Endometrial microvascular endothelial cells (primary cell): ENCODE data around the gene SDR42E1. TPM values are rescaled to one million over a fixed set of nuclear protein-coding genes. Genes with fewer than 3 reads are reported as not detected.
"Not testable (repeated sequence)": the region's sequence is repeated elsewhere in the genome, so short reads cannot be mapped to it uniquely, and the experiment has no call there.

Experiments used
- in situ Hi-C: cut with HindIII; loops from 2 replicates; pipeline ENCODE4 v1.10.0; 2017; ENCODE audit warnings: low sequenced_read_pairs, low pct_unique_long_range_greater_than_20kb; ENCODE audit errors: inconsistent ontology term
- total RNA-seq: library from RNA; depleted of rRNA; stranded (reverse); fragments of >200 nt; gene quantifications from one replicate; pipeline ENCODE4 v1.2.3, GENCODE V29; 2015; ENCODE audit errors: inconsistent ontology term

SDR42E1 gene
- total RNA-seq, 1 donor from 2014 or later: 16.2 TPM

DNA sequence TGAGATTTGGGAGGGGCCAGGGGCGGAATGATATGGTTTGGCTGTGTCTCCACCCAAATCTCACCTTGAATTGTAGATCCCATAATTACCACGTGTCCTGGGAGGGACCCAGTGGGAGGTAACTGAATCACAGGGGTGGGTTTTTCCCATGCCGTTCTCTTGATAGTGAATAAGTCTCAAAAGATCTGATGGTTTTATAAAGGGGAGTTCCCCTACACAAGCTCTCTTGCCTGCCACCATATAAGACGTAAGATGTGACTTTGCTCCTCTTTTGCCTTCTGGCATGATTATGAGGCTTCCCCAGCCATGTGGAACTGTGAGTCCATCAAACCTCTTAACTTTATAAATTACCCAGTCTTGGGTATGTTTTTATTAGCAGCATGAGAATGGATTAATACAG is 1.5 kb downstream of the SDR42E1 start:
- in situ Hi-C loops: not testable (repeated sequence)

GRCh38 chr16:82008957-82009592 is 2.2 kb downstream of the SDR42E1 start:
- in situ Hi-C loops: no loop called here

DNA sequence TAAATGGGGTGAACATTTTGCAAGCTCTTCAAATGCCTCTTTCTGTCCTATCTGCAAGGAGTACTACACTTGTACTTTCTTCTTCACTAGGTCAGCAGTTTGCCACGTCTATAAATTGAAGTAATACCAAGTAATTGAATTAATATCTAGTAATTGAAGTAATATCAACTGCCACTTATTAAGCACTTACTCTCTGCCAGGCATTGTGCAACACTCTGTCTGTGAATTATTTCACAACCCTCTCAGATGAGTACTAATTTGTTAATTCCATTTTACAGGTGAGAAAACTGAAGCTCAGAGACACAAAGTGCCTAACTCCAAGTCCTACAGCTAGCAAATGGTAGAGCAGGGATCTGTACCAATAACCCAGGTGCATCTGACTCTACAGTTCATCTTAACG is 4.1 kb downstream of the SDR42E1 start:
- in situ Hi-C loops: no loop called here

- in situ Hi-C loops: no loop called here
Observed at GRCh38 chr16:82006036-82006435, 5.2 kb downstream of the SDR42E1 start.

GRCh38 chr16:82005027-82005830 is 6.0 kb downstream of the SDR42E1 start:
- in situ Hi-C loops: no loop called here

DNA sequence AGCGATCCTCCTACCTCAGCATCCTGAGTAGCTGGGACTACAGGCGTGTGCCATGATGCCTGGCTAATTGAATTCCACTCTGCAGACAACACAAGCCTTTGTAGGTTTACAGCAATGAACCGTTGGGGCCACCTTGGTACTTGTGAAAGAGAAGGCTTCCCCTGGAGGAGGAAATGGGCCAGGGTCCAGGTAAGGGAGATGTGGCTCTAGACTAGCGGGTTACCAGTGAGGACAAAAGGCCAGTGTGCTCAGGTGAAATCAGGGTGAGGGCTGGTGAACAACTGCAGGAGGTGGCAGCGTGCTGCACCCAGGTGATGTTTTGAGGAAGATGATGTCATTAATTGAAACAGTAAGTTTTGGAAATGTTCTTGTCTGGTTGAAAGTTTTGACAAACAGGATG is 6.7 kb downstream of the SDR42E1 start:
- in situ Hi-C loops: no loop called here

- in situ Hi-C loops: no loop called here
Observed at GRCh38 chr16:82002831-82003230, 8.4 kb downstream of the SDR42E1 start.

GRCh38 chr16:81997738-81998137 is 13.5 kb downstream of the SDR42E1 start:
- in situ Hi-C loops: no loop called here

DNA sequence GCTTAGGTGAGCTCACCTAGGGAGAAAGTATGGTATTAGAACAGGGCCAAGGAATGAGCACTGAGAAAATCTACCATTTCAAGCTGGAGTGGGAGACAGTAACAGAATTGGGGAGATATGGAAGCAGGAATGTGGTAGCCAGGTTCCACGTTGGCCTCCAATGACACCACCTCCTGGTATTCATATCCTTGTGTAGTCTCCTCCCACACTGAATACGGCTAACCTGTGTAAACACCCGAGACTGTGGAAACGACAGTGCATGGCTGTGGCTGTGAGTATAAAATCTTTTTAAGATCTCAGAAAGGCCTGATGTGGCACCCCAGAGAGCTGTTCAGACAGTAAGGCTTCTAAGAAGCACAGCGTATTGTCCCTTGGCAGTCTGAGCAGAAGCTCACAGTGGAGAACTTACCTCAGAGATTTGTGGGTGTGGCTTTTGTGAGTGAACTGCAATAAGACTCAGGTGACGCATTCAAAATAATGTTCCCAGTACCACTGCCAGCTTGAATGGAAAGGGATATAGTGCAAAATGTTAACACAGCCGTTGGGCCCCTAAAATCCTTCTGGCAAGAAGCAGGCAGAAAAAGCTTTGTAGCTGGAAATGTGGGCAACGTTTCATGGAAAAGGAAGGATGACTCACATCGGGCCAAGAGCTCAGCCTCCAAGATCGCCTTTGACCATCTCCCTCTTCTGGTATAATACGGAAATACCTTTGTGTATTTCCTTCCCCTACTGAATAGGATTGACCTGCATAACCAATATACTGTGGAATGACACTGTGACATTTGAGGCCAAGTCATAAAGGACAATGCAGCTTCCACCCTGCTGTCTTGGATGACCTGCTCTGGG is 14.4 kb downstream of the SDR42E1 start:
- in situ Hi-C loops: no loop called here

DNA sequence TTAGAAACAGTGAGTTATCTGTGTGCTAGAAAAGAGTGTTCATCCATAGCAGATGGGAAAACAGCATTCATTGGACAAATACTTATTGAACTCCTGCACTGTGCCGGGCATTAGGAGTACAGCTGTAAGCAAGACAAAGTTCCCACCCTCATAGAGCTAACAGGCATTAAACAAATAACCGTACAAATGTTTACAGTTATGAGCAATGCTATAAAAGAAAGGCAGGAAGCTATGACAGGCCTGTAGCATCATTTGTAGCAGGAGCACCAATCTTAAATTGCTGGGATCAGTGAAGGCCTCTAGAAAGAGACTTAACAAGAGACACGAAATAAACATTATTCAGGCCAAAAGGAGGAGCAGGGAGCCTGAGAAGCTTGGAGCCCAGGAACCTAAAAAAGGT is 15.6 kb downstream of the SDR42E1 start:
- in situ Hi-C loops: no loop called here

DNA sequence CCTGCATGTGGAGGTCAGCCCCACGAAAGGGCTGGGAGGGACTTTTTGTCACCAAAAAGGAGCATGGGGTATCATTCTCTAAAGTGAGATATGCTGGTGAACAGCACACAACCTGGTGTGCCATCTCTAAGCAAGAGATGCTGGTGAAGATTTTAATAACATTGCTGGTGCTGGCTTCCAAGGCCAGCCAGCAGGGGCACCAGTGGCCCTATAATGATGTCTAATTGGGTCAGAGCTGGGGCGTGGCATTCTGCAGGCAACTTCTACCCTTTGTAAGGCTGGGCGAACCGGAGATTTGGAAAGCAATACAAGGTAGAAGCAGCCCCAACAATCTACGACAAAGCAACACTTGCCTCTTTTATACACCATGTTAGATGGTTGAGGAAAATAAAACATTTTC is 16.8 kb downstream of the SDR42E1 start:
- in situ Hi-C loops: no loop called here

DNA sequence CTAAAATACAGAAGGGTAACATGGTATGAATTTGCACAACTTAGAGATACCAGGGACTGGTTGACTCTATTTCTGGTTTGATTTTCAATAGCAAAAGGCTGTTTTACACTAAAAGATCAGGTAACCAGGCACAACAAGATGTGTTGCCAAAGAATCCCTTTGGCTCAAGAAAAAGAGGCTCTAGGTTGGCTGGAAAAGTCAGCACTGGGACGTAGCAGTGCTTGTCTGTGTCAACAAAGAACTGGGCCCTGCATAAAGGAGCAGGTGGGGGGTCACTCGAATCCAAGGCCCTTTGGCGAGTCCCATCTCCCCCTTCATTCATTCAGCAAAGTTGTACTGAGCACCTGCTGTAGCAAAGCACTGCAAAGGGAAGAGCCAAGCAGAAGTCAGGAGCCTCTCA is 18.4 kb downstream of the SDR42E1 start:
- in situ Hi-C loops: no loop called here

DNA sequence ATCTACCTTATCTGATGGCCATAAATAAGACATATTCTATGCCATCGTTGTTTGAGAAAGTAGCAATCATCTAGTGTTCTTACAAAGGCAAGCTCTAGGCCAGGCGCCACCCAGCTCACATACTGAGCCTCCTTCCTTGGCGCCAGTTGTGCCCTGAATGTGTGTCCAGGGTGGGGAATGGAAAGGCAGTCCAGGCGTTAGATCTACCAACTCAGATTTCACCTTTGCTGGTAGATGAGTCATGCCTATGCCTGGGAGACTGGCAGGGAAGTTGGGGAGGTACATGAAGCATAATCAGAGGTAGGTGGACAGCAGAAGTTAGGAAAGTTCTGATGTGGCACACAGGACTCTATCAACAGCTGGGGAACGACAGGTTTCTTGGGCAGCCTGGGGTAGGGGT is 23.6 kb downstream of the SDR42E1 start:
- in situ Hi-C loops: no loop called here

GRCh38 chr16:81987121-81987520 is 24.1 kb downstream of the SDR42E1 start:
- in situ Hi-C loops: no loop called here

- in situ Hi-C loops: not testable (repeated sequence)
Observed at GRCh38 chr16:81977335-81977942, 33.8 kb downstream of the SDR42E1 start.

DNA sequence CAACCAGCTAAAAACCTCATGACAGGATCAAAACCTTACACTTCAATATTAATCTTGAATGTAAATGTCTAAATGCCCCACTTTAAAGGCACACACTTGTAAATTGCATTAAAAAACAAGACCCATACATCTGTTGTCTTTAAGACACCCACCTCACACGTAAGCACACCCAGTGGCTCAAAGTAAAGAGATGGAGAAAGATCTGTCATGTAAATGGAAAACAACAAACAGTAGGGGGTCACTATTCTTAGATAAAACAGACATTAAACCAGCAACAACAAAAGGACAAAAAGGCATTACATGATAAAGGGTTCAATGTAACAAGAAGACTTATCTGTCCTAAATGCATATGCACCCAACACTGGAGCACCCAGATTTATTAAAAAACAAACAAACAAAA is 35.6 kb downstream of the SDR42E1 start:
- in situ Hi-C loops: no loop called here

DNA sequence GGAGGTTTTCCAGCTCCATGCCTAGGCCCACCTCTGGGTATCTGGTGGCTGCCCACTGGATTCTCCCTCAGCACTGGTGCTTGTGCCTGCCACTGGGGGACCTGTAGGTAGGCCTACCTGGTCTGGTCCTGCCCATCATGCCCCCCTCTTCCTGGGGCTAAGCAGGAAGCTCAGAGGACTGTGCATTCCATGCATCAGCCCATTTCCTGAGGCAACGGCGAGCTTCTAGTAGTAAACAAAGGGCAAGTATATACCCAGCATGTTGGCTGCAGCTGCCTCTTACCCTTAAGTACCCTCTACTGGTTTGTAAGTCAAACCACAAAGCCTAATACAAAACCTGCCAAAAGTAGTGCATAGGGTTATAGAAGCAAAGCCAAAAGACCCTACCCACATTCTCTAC is 37.5 kb downstream of the SDR42E1 start:
- in situ Hi-C loops: no loop called here

GRCh38 chr16:81971853-81972252 is 39.4 kb downstream of the SDR42E1 start:
- in situ Hi-C loops: no loop called here

GRCh38 chr16:81967358-81967757 is 43.9 kb downstream of the SDR42E1 start:
- in situ Hi-C loops: no loop called here
